Esophagus muscularis mucosa (tissue), 4 donors: ENCODE results near the gene CELF3.

Experiments used
- CTCF ChIP-seq, 3 experiments: fragments of 200-600 bp in 2 of 3; fragments of 450-650 bp in 1 of 3; sonication (generic) in 2 of 3; IDR thresholded peaks; one replicate each; pipeline ENCODE4 v1.5.1; 2017 to 2019; ENCODE audit warnings: antibody characterized with exemption in 3 of 3, mild to moderate bottlenecking in 2 of 3, moderate library complexity in 1 of 3
- EP300 ChIP-seq: sonication (generic); formaldehyde crosslinking; IDR thresholded peaks from one replicate; pipeline ENCODE4 v1.6.1; 2017; ENCODE audit warnings: antibody characterized with exemption
- POLR2A ChIP-seq: fragments of 450-650 bp; IDR thresholded peaks from one replicate; pipeline ENCODE4 v1.6.1; 2017; ENCODE audit warnings: antibody characterized with exemption, moderate library complexity, mild to moderate bottlenecking, low read depth
- POLR2AphosphoS5 ChIP-seq, 2 donors: sonication (generic); formaldehyde crosslinking; IDR thresholded peaks; one replicate each; pipeline ENCODE4 v1.6.1; 2017; ENCODE audit warnings: antibody characterized with exemption in 2 of 2

DNA sequence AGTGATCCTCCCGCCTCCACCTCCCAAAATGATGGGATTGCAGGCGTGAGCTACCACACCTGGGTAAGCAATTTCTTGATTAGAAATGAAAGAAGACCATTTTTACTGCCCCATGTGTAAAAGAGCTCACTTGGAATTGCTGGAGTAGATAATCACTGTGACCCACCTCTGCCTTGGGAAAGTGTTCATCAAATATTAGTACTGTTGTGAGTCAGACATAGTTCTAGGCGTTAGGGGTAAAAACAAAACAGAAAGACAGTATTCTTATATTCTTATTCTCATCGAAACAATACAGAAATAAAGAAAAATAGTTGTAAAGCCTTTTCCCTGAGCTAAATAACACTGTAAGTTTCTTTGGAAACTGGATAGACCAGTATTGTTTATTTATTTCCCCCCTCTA is 36.2 kb downstream of the CELF3 start:
- TF ChIP-seq POLR2AphosphoS5 (IDR thresholded peaks at IDR 0.05), result no peak
- TF ChIP-seq CTCF (IDR thresholded peaks at IDR 0.05), result no peak
- TF ChIP-seq POLR2A, result no peak
- TF ChIP-seq EP300, result no peak
